Endodermal cell (in vitro differentiated cells): ENCODE measurements around the gene LSAMP. TPM values are rescaled to one million over a fixed set of nuclear protein-coding genes. Genes with fewer than 3 reads are reported as not detected.

Experiments
- DNase-seq: peaks from one replicate; pipeline ENCODE4 v3.0.0-alpha.2; 2017
- H3K27ac ChIP-seq: 2 replicates; pipeline ENCODE4 v1.5.1; 2013; ENCODE audit warnings: mild to moderate bottlenecking, low read depth, low read length, moderate library complexity
- H3K27me3 ChIP-seq: 2 replicates; pipeline ENCODE4 v1.6.1; 2013; ENCODE audit warnings: mild to moderate bottlenecking, low read length, moderate library complexity; ENCODE audit not compliant: insufficient read depth, control insufficient read depth, poor library complexity, severe bottlenecking
- H3K36me3 ChIP-seq: 2 replicates; pipeline ENCODE4 v1.7.0; 2013; ENCODE audit warnings: mild to moderate bottlenecking, low read length, moderate library complexity; ENCODE audit not compliant: control insufficient read depth, insufficient read depth
- H3K4me1 ChIP-seq: one replicate; pipeline ENCODE4 v1.7.0; 2013; ENCODE audit warnings: low read length; ENCODE audit not compliant: control insufficient read depth, insufficient read depth
- H3K4me3 ChIP-seq: 2 replicates; pipeline ENCODE4 v1.5.1; 2013; ENCODE audit warnings: mild to moderate bottlenecking, low read length, moderate library complexity
- H3K9ac ChIP-seq: 2 replicates; pipeline ENCODE4 v1.6.1; 2013; ENCODE audit warnings: mild to moderate bottlenecking, low read length, moderate library complexity; ENCODE audit not compliant: poor library complexity, severe bottlenecking; ENCODE audit errors: extremely low read depth
- H3K9me3 ChIP-seq: 2 replicates; pipeline ENCODE4 v1.6.1; 2013; ENCODE audit warnings: mild to moderate bottlenecking, low read length, moderate library complexity; ENCODE audit not compliant: control insufficient read depth
- H3K27ac Mint-ChIP-seq: 2 replicates; pipeline ENCODE4 v1.8.0; 2020; ENCODE audit warnings: mixed read lengths
- H3K27me3 Mint-ChIP-seq: 2 replicates; pipeline ENCODE4 v1.8.0; 2021; ENCODE audit warnings: mild to moderate bottlenecking, mixed read lengths; ENCODE audit not compliant: insufficient read depth
- H3K36me3 Mint-ChIP-seq: 2 replicates; pipeline ENCODE4 v1.8.0; 2020; ENCODE audit warnings: low read depth, mixed read lengths
- H3K4me1 Mint-ChIP-seq: 2 replicates; pipeline ENCODE4 v1.8.0; 2020; ENCODE audit warnings: mixed read lengths
- H3K4me3 Mint-ChIP-seq: 2 replicates; pipeline ENCODE4 v1.8.0; 2020; ENCODE audit warnings: mild to moderate bottlenecking, moderate library complexity, mixed read lengths
- H3K9me3 Mint-ChIP-seq: 2 replicates; pipeline ENCODE4 v1.8.0; 2020; ENCODE audit warnings: mild to moderate bottlenecking, mixed read lengths
- WGBS, 2 experiments: methylation state at CpG; one replicate each; pipeline versions ENCODE4 v1.1.5 to v1.1.7; 2013; ENCODE audit warnings: missing lambda C conversion rate in 2 of 2, mixed read lengths in 1 of 2; ENCODE audit not compliant: insufficient coverage in 1 of 2, insufficient read length in 1 of 2; 5-methylcytosine and 5-hydroxymethylcytosine counted together
- total RNA-seq, 2 donors: library from RNA; stranded (reverse); fragmentation: NEBNext Ultra II Directional in 1 of 2; extraction: Animal tissue kit (Norgen Biotek cat#: 25700) in 1 of 2; gene quantifications; 2 replicates in 1 of 2; 3 replicates in 1 of 2; pipeline ENCODE4 v1.2.1, GENCODE V29; 2021
- TF ChIP-seq, protein P1 (sequence below): fragments of 200-600 bp; sonication (generic); conservative IDR thresholded peaks from 2 replicates; pipeline ENCODE4 v1.5.0; 2021; ENCODE audit warnings: antibody characterized with exemption, mild to moderate bottlenecking

LSAMP gene
- total RNA-seq, 2 donors from 2014 or later = 4.4 to 10.2 TPM

DNA sequence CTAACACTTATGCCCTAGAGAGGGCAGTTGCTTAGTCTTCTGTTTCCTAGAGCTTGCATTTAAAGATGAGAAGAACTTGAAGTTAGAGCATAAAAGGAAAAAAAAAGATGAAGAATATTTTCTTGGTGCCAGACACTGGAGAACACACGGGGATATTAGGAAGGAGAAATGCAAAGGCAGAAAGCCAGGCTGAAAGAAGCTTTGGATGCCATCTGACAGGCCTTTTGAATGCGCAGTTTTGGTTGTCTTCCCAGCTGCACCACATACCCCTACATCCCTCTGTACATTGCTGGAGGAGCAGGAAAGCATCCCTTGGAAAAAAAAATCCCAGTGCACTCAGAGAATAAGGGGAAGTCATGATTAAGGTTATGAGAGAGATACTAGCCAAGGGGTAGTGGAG lies 443.1 kb downstream of the LSAMP start:
- Histone ChIP-seq H3K9ac (no peak overlapping the region), H3K9me3 (no peaks in the 10 kb centered on the region), H3K27me3 (no peaks in the 10 kb centered on the region), H3K4me3 (no peak overlapping the region), H3K36me3 (no peaks in the 10 kb centered on the region), H3K4me1 (peaks cover 15% of the 10 kb centered on the region), H3K27ac (no peak overlapping the region)
- 60 to 84% methylated on average over 1 to 2 of the region's 2 CpGs for WGBS, 2 experiments
- no peaks in the 10 kb centered on the region for H3K9me3 Mint-ChIP-seq
- H3K36me3 Mint-ChIP-seq = no peaks in the 10 kb centered on the region
- TF ChIP-seq, protein P1, sequence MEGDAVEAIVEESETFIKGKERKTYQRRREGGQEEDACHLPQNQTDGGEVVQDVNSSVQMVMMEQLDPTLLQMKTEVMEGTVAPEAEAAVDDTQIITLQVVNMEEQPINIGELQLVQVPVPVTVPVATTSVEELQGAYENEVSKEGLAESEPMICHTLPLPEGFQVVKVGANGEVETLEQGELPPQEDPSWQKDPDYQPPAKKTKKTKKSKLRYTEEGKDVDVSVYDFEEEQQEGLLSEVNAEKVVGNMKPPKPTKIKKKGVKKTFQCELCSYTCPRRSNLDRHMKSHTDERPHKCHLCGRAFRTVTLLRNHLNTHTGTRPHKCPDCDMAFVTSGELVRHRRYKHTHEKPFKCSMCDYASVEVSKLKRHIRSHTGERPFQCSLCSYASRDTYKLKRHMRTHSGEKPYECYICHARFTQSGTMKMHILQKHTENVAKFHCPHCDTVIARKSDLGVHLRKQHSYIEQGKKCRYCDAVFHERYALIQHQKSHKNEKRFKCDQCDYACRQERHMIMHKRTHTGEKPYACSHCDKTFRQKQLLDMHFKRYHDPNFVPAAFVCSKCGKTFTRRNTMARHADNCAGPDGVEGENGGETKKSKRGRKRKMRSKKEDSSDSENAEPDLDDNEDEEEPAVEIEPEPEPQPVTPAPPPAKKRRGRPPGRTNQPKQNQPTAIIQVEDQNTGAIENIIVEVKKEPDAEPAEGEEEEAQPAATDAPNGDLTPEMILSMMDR = no peak
- H3K4me1 Mint-ChIP-seq = peaks cover 52% of the 10 kb centered on the region
- no peaks in the 10 kb centered on the region for H3K27me3 Mint-ChIP-seq
- no peak overlapping the region for H3K4me3 Mint-ChIP-seq
- DNase-seq = no peak
- H3K27ac Mint-ChIP-seq = no peak overlapping the region

DNA sequence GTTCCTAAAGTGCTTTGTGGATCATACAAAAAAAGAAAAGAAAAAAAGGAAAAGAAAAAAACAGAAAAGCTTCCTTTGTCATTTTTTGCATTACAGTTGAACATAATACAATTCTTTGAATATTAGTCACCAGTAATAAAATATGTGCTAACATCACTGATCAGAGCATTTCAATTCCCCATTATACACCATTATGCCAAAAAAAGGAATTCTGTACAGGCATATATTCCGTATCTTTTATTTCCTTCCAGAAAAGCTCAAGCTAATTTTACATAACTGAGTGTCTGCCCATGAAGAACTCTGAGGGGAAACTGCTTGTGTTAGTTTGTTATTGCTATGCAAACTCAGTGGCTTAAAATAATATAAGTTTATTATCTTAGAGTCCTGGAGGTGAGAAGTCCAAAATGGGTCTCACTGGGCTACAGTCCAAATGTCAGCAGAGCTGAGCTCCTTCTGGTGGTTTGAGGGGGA lies 444.1 kb downstream of the LSAMP start:
- H3K9me3 ChIP-seq = no peaks in the 10 kb centered on the region
- no peak overlapping the region for H3K4me3 ChIP-seq
- H3K27ac ChIP-seq = no peak overlapping the region
- H3K27me3 ChIP-seq = no peaks in the 10 kb centered on the region
- Mint-ChIP-seq H3K27me3 (no peaks in the 10 kb centered on the region), H3K27ac (no peak overlapping the region), H3K4me1 (peaks cover 52% of the 10 kb centered on the region), H3K4me3 (no peak overlapping the region), H3K9me3 (no peaks in the 10 kb centered on the region), H3K36me3 (no peaks in the 10 kb centered on the region)
- TF ChIP-seq, protein P1 = no peak
- H3K36me3 ChIP-seq = no peaks in the 10 kb centered on the region
- 95% methylated on average over 1 of the region's 1 CpG; no CpG with 5 or more reads in 1 of the 2 experiments for WGBS, 2 experiments
- DNase-seq = no peak
- H3K4me1 ChIP-seq = peaks cover 15% of the 10 kb centered on the region
- no peak overlapping the region for H3K9ac ChIP-seq

DNA sequence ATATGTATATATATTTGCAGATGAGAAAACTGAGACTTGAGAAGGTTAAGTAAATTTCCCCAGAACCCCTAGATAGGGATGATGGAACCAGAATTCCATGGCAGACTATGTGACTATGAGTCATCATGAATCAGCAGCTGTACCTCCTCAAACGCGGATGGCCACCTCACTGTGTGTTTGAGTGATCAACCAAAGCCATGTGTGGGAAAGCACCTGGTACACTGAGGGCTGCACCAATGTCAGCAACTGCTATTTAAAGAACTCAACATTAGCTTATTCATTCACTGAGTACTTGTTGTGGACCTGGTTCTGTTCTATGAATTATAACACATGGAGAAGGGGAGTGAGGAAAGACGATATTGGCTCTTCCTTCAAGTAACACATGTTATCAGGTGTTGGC lies 445.0 kb downstream of the LSAMP start:
- Mint-ChIP-seq H3K9me3 (no peaks in the 10 kb centered on the region), H3K27ac (no peak overlapping the region)

More for the DNA sequence above, 445.0 kb downstream of the LSAMP start:
- Mint-ChIP-seq H3K36me3 (no peaks in the 10 kb centered on the region), H3K4me1 (peaks cover 44% of the 10 kb centered on the region), H3K27me3 (no peaks in the 10 kb centered on the region), H3K4me3 (no peak overlapping the region)
- Histone ChIP-seq H3K9me3 (no peaks in the 10 kb centered on the region), H3K4me1 (peaks cover 9% of the 10 kb centered on the region), H3K4me3 (no peak overlapping the region), H3K27ac (no peak overlapping the region), H3K9ac (no peak overlapping the region), H3K36me3 (no peaks in the 10 kb centered on the region), H3K27me3 (no peaks in the 10 kb centered on the region)
- TF ChIP-seq, protein P1 = no peak
- WGBS, 2 experiments = 87% methylated on average over 3 of the region's 3 CpGs; no CpG with 5 or more reads in 1 of the 2 experiments
- no peak for DNase-seq
